GM12878 (cell line): Measurements from ENCODE around the gene GHRL. TPM values are rescaled to one million over a fixed set of nuclear protein-coding genes. Genes with fewer than 3 reads are reported as not detected.
A peak's percentile ranks its signal among the peaks of the same experiment; 100 is the strongest.

Source experiments
- ATAC-seq: fragments of 200-7000 bp; cut with Tn5 transposase; 3 replicates; pipeline ENCODE4 v1.9.1; 2020; ENCODE audit warnings: mild to moderate bottlenecking, moderate library complexity
- BruUV-seq: library from RNA; stranded (reverse); fragments of 400-500 nt; replicated peaks from 2 replicates; lab custom pipeline; 2021; lab: Mats Ljungman, UMichigan
- CTCF ChIA-PET: fragments of 300-600 bp; sonication (Branson Sonifier 250); formaldehyde crosslinking; extraction: SDS; loops from one replicate; lab custom pipeline; 2021; ENCODE audit warnings: inconsistent platforms; lab: Yijun Ruan, JAX
- POLR2A ChIA-PET: fragments of 350-600 bp; formaldehyde crosslinking; extraction: SDS; loops from one replicate; lab custom pipeline; 2021; ENCODE audit warnings: inconsistent platforms; lab: Charles Lee
- RAD21 ChIA-PET: fragments of 300-600 bp; sonication (Branson Sonifier 250); formaldehyde crosslinking; loops from one replicate; lab custom pipeline; 2023; ENCODE audit warnings: antibody characterized with exemption; ENCODE audit not compliant: unreplicated experiment; lab: Charles Lee
- SMC1A ChIA-PET: fragments of 300-600 bp; sonication (Branson Sonifier 250); formaldehyde crosslinking; loops from one replicate; lab custom pipeline; 2023; ENCODE audit not compliant: unreplicated experiment, uncharacterized antibody; lab: Charles Lee
- DNase-seq: peaks from one replicate; pipeline ENCODE4 v3.0.0-alpha.2; 2011; ENCODE audit warnings: low read depth, low spot score
- FAIRE-seq: peaks from 3 replicates; lab custom pipeline; 2011; peaks lifted over from hg19 to GRCh38; lab: Jason Lieb, UNC
- H2AFZ ChIP-seq: 2 replicates; pipeline ENCODE4 v1.6.0; 2011; ENCODE audit warnings: low read depth, low read length, control low read depth; ENCODE audit not compliant: control insufficient read depth
- H3K27ac ChIP-seq: 2 replicates; pipeline ENCODE4 v1.5.1; 2011; ENCODE audit warnings: control low read depth; ENCODE audit not compliant: control insufficient read depth, insufficient read depth
- H3K27me3 ChIP-seq, 2 experiments: replicated peaks in 1 of 2; 2 replicates each; pipeline versions ENCODE4 v1.6.0 to v1.6.1; 2011; ENCODE audit warnings: low read length in 1 of 2; ENCODE audit not compliant: control insufficient read depth in 2 of 2, insufficient read depth in 2 of 2
- H3K36me3 ChIP-seq, 2 experiments: 2 replicates each; pipeline ENCODE4 v1.5.1; 2011; ENCODE audit warnings: low read length in 1 of 2; ENCODE audit not compliant: control insufficient read depth in 2 of 2, insufficient read depth in 2 of 2
- H3K4me1 ChIP-seq: 2 replicates; pipeline ENCODE4 v1.6.1; 2011; ENCODE audit warnings: mild to moderate bottlenecking, low read length, moderate library complexity, mixed read lengths; ENCODE audit not compliant: control insufficient read depth, insufficient read depth
- H3K4me2 ChIP-seq: 2 replicates; pipeline ENCODE4 v1.6.0; 2011; ENCODE audit warnings: control low read depth; ENCODE audit not compliant: control insufficient read depth, insufficient read depth
- H3K4me3 ChIP-seq: fragments of 200-600 bp; sonication (generic); 2 replicates; pipeline ENCODE4 v1.5.1; 2016
- H3K79me2 ChIP-seq: 2 replicates; pipeline ENCODE4 v1.6.0; 2011; ENCODE audit warnings: low read length; ENCODE audit not compliant: control insufficient read depth, insufficient read depth
- H3K9ac ChIP-seq: 2 replicates; pipeline ENCODE4 v1.8.0; 2011; ENCODE audit warnings: low read length, control low read depth, mixed read lengths; ENCODE audit not compliant: control insufficient read depth, insufficient read depth
- H3K9me3 ChIP-seq: replicated peaks from 3 replicates; pipeline ENCODE4 v1.5.1; 2011; ENCODE audit warnings: mild to moderate bottlenecking, low read length; ENCODE audit not compliant: control insufficient read depth, insufficient read depth
- H4K20me1 ChIP-seq: 2 replicates; pipeline ENCODE4 v1.6.0; 2011; ENCODE audit not compliant: control insufficient read depth, insufficient read depth
- BCL11A ChIP-seq: IDR thresholded peaks from 2 replicates; pipeline ENCODE4 v1.6.1; 2011; ENCODE audit warnings: low read depth, low read length
- CBX5 ChIP-seq: sonication (generic); IDR thresholded peaks from 2 replicates; pipeline ENCODE4 v1.6.1; 2016; ENCODE audit warnings: low read depth, moderate library complexity, mild to moderate bottlenecking, inconsistent platforms
- CHD2 ChIP-seq: IDR thresholded peaks from 2 replicates; pipeline ENCODE4 v1.6.1; 2011; ENCODE audit warnings: low read depth, low read length, improper control_type of control experiment, borderline replicate concordance
- CREM ChIP-seq: IDR thresholded peaks from 2 replicates; pipeline ENCODE4 v1.6.1; 2014; ENCODE audit warnings: antibody characterized with exemption, low read depth
- EED ChIP-seq: sonication (generic); IDR thresholded peaks from 2 replicates; pipeline ENCODE4 v1.6.1; 2016; ENCODE audit warnings: antibody characterized with exemption, low read depth
- FOS ChIP-seq: IDR thresholded peaks from 3 replicates; pipeline ENCODE4 v1.6.1; 2011; ENCODE audit warnings: borderline replicate concordance; ENCODE audit not compliant: insufficient read length; ENCODE audit errors: extremely low read depth
- HDAC6 ChIP-seq: fragments of 200-600 bp; sonication (generic); IDR thresholded peaks from one replicate; pipeline ENCODE4 v1.8.0; 2017; ENCODE audit warnings: antibody characterized with exemption; ENCODE audit not compliant: unreplicated experiment
- IKZF2 ChIP-seq, 2 experiments: fragments of 450-650 bp; IDR thresholded peaks; 2 replicates each; pipeline ENCODE4 v1.6.1; 2017; ENCODE audit warnings: mild to moderate bottlenecking in 2 of 2, moderate library complexity in 2 of 2
- KDM1A ChIP-seq: fragments of 200-600 bp; sonication (generic); IDR thresholded peaks from 2 replicates; pipeline ENCODE4 v1.6.1; 2016; ENCODE audit warnings: borderline replicate concordance
- KLF5 ChIP-seq: fragments of 450-650 bp; IDR thresholded peaks from 2 replicates; pipeline ENCODE4 v1.6.1; 2014; ENCODE audit warnings: mild to moderate bottlenecking; ENCODE audit not compliant: partially characterized antibody
- LARP7 ChIP-seq: fragments of 450-650 bp; IDR thresholded peaks from 2 replicates; pipeline ENCODE4 v1.6.1; 2017; ENCODE audit warnings: mild to moderate bottlenecking
- MEF2A ChIP-seq: IDR thresholded peaks from 2 replicates; pipeline ENCODE4 v1.6.1; 2011; ENCODE audit warnings: low read depth, mild to moderate bottlenecking, low read length, moderate library complexity; ENCODE audit not compliant: insufficient read depth
- NFIC ChIP-seq: IDR thresholded peaks from 2 replicates; pipeline ENCODE4 v1.6.1; 2012; ENCODE audit warnings: low read depth, mild to moderate bottlenecking, inconsistent platforms, low read length, moderate library complexity
- SREBF2 ChIP-seq: IDR thresholded peaks from 2 replicates; pipeline ENCODE4 v1.6.1; 2012; ENCODE audit warnings: mild to moderate bottlenecking, low read length
- SUZ12 ChIP-seq: fragments of 200-600 bp; sonication (generic); IDR thresholded peaks from one replicate; pipeline ENCODE4 v1.6.1; 2018; ENCODE audit warnings: antibody characterized with exemption, mild to moderate bottlenecking; ENCODE audit not compliant: unreplicated experiment
- WGBS: methylation state at CpG from one replicate; pipeline ENCODE4 v1.1.6; 2016; ENCODE audit warnings: low lambda C conversion rate; ENCODE audit not compliant: insufficient replicate concordance, insufficient coverage; ENCODE audit errors: missing lambda C conversion rate; 5-methylcytosine and 5-hydroxymethylcytosine counted together
- in situ Hi-C: fragments of 300-500 bp; cut with MboI; formaldehyde crosslinking; loops from 9 replicates; pipeline ENCODE4 v1.14.3; 2018; ENCODE audit warnings: mixed read lengths
- intact Hi-C: fragments of 100-400 bp; cut with micrococcal nuclease; formaldehyde crosslinking; loops from one replicate; pipeline ENCODE4 v1.14.2; 2022; ENCODE audit not compliant: unreplicated experiment
- polyA plus RNA-seq, 11 experiments: library from polyadenylated mRNA; depleted of rRNA in 4 of 11; unstranded in 6 of 11; stranded (reverse) in 5 of 11; fragments of >200 nt; fragmentation: Nextera tagmentation in 4 of 11; fragmentation: Illumina TruSeq in 1 of 11; extraction: Ambion mirVana in 4 of 11; extraction: Trizol in 1 of 11; gene quantifications; 1 replicate in 1 of 11; 2 replicates in 10 of 11; pipeline versions ENCODE4 v1.2.1 to v1.2.3, GENCODE V29; 2011 to 2016; ENCODE audit warnings: inconsistent platforms in 2 of 11, missing spikeins in 2 of 11, low read depth in 1 of 11
- total RNA-seq, 4 experiments: library from RNA; depleted of rRNA in 3 of 4; stranded (reverse); fragments of >200 nt in 3 of 4; fragmentation: Illumina TruSeq in 1 of 4; extraction: Trizol in 1 of 4; gene quantifications; 2 replicates each; pipeline versions ENCODE4 v1.2.1 to v1.2.3, GENCODE V29; 2013 to 2021
- TF ChIP-seq, protein P1 (sequence below): IDR thresholded peaks from 2 replicates; pipeline ENCODE4 v1.6.1; 2011; ENCODE audit warnings: borderline replicate concordance, low read depth, mild to moderate bottlenecking, moderate library complexity, mixed read lengths, low read length; ENCODE audit not compliant: insufficient read depth; ENCODE audit errors: extremely low read length
- TF ChIP-seq, protein P2 (sequence below): fragments of 450-650 bp; IDR thresholded peaks from 2 replicates; pipeline ENCODE4 v1.6.1; 2017; ENCODE audit warnings: mild to moderate bottlenecking, low read depth, inconsistent platforms; ENCODE audit not compliant: poor library complexity, severe bottlenecking
- TF ChIP-seq, protein P3 (sequence below), 3 experiments: IDR thresholded peaks in 2 of 3; conservative IDR thresholded peaks in 1 of 3; 2 replicates each; pipeline ENCODE4 v1.5.1; 2011; ENCODE audit warnings: low read depth in 3 of 3, low read length in 3 of 3, mild to moderate bottlenecking in 3 of 3, control low read depth in 2 of 3, moderate library complexity in 2 of 3, inconsistent platforms in 1 of 3, mixed read lengths in 1 of 3; ENCODE audit not compliant: control insufficient read depth in 2 of 3, insufficient read depth in 1 of 3; ENCODE audit errors: extremely low read depth in 1 of 3

The GHRL gene
- total and polyA plus RNA-seq, 10 of the 15 experiments (the other 5 are each of a cell fraction or from before 2014, with no cell fraction given) = 0.35 to 2.2 (median 0.88) TPM

DNA sequence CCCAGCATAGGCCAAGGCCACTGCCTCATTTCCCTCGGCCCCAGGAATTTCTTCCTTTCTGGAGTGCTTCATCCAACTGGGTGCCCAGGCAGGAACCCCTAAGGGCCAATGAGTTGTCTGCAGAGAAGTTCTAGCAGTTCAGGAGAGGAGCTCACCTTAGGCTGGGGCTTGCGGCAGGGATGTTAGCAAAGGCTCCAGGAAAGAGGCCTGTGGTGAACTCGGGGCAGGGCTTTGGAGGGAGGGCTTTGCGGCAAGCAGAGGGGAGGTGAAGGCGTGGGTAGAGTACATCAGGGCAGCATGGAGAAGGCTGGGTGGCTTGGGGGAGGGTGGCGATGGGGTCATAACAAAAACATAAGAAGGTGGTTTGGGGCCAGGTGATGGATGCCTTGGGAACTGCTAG lies 1.1 kb downstream of the GHRL start:
- TF ChIP-seq IKZF2 (IDR thresholded peaks at IDR 0.05) (no peak), CHD2 (no peak), FOS (no peak), LARP7 (no peak), CBX5 (no peak), KDM1A (no peak), KLF5 (no peak), MEF2A (no peak), CREM (no peak), BCL11A (no peak), SREBF2 (no peak), EED (no peak), NFIC (no peak), SUZ12 (no peak), HDAC6 (no peak)
- TF ChIP-seq, protein P1, sequence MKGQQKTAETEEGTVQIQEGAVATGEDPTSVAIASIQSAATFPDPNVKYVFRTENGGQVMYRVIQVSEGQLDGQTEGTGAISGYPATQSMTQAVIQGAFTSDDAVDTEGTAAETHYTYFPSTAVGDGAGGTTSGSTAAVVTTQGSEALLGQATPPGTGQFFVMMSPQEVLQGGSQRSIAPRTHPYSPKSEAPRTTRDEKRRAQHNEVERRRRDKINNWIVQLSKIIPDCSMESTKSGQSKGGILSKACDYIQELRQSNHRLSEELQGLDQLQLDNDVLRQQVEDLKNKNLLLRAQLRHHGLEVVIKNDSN = no peak
- TF ChIP-seq, protein P2, sequence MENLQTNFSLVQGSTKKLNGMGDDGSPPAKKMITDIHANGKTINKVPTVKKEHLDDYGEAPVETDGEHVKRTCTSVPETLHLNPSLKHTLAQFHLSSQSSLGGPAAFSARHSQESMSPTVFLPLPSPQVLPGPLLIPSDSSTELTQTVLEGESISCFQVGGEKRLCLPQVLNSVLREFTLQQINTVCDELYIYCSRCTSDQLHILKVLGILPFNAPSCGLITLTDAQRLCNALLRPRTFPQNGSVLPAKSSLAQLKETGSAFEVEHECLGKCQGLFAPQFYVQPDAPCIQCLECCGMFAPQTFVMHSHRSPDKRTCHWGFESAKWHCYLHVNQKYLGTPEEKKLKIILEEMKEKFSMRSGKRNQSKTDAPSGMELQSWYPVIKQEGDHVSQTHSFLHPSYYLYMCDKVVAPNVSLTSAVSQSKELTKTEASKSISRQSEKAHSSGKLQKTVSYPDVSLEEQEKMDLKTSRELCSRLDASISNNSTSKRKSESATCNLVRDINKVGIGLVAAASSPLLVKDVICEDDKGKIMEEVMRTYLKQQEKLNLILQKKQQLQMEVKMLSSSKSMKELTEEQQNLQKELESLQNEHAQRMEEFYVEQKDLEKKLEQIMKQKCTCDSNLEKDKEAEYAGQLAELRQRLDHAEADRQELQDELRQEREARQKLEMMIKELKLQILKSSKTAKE = no peak
- TF ChIP-seq, protein P3, sequence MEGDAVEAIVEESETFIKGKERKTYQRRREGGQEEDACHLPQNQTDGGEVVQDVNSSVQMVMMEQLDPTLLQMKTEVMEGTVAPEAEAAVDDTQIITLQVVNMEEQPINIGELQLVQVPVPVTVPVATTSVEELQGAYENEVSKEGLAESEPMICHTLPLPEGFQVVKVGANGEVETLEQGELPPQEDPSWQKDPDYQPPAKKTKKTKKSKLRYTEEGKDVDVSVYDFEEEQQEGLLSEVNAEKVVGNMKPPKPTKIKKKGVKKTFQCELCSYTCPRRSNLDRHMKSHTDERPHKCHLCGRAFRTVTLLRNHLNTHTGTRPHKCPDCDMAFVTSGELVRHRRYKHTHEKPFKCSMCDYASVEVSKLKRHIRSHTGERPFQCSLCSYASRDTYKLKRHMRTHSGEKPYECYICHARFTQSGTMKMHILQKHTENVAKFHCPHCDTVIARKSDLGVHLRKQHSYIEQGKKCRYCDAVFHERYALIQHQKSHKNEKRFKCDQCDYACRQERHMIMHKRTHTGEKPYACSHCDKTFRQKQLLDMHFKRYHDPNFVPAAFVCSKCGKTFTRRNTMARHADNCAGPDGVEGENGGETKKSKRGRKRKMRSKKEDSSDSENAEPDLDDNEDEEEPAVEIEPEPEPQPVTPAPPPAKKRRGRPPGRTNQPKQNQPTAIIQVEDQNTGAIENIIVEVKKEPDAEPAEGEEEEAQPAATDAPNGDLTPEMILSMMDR (IDR thresholded peaks at IDR 0.05 in 2 of 3, conservative IDR thresholded peaks at IDR 0.05 in 1 of 3; ENCODE audit: control insufficient read depth in 2 of 3, extremely low read depth in 1 of 3, insufficient read depth in 1 of 3, low read depth in 3 of 3, low read length in 3 of 3) = no peak
- TF ChIP-seq, all 136 proteins: peak for 0
- Histone ChIP-seq H3K79me2 (no peaks in the 10 kb centered on the region; the same call in none of the 2 replicates), H3K4me2 (no peak overlapping the region), H3K9ac (no peak overlapping the region), H2AFZ (no peak overlapping the region), H3K36me3 (peaks cover 7 to 8% of the 10 kb centered on the region in 2 experiments), H3K9me3 (no peaks in the 10 kb centered on the region; the same call in 2 of the 3 replicates), H3K4me1 (peaks cover 5% of the 10 kb centered on the region; the same call in 1 of the 2 replicates), H4K20me1 (no peaks in the 10 kb centered on the region; the same call in 1 of the 2 replicates), H3K27me3 (no peaks in the 10 kb centered on the region), H3K27ac (peak overlapping the region; percentile 66; the same call in 1 of the 2 replicates), H3K4me3 (no peak overlapping the region)
- FAIRE-seq (no peak), ATAC-seq (no peak), DNase-seq (no peak)
- in situ Hi-C loops = no loop called here
- no TSS peak for BruUV-seq
- ChIA-PET RAD21 (no interaction called here), CTCF (interaction anchor here (0.7 to 1.9 kb wide), 2 partner anchors 28 to 68 kb away, joined by 3 to 5 read pairs; no protein-coding TSS in a partner anchor), SMC1A (interaction anchor here (0.8 to 2.6 kb wide), 4 partner anchors 9 to 38 kb away, joined by 3 to 13 read pairs (median 4); no protein-coding TSS in a partner anchor), POLR2A (interaction anchor here (1.7 to 2.1 kb wide), 2 partner anchors 10 to 359 kb away, joined by 5 to 8 read pairs; partner anchors contain the start of gene CRELD1)
- intact Hi-C loops = loop anchor here (1.0 kb wide), 1 partner anchor 43 kb away; the partner anchor contains the start of gene TATDN2
- 88% methylated on average over 5 of the region's 6 CpGs for WGBS
